Gastrocnemius medialis (tissue), 4 donors: ENCODE measurements around the gene PHTF2.

Experiments used
- CTCF ChIP-seq, 5 experiments: fragments of 450-650 bp in 3 of 5; fragments of 200-600 bp in 2 of 5; sonication (generic) in 2 of 5; IDR thresholded peaks in 4 of 5; conservative IDR thresholded peaks in 1 of 5; 1 replicate in 4 of 5; 2 replicates in 1 of 5; pipeline ENCODE4 v1.5.1; 2016 to 2019; ENCODE audit warnings: antibody characterized with exemption in 5 of 5, mild to moderate bottlenecking in 3 of 5, moderate library complexity in 3 of 5
- POLR2A ChIP-seq, 2 donors: fragments of 450-650 bp; IDR thresholded peaks; one replicate each; pipeline ENCODE4 v1.6.1; 2017; ENCODE audit warnings: antibody characterized with exemption in 2 of 2, mild to moderate bottlenecking in 2 of 2, moderate library complexity in 2 of 2

- TF ChIP-seq CTCF (IDR thresholded peaks at IDR 0.05 in 4 of 5, conservative IDR thresholded peaks at IDR 0.05 in 1 of 5): no peak
- TF ChIP-seq POLR2A (IDR thresholded peaks at IDR 0.05): no peak
Observed at GRCh38 chr7:77800158-77800557, 1.6 kb downstream of the PHTF2 start.
